Activated CD8-positive, alpha-beta T cell treated with anti-CD3 and anti-CD28 coated beads, Interleukin-2, amount 10 ng/mL, durations not matched to agents 7 days and 5 days (primary cell): ENCODE measurements around the gene PDXK. TPM values are rescaled to one million over a fixed set of nuclear protein-coding genes. Genes with fewer than 3 reads are reported as not detected.
"Not testable (repeated sequence)": the region's sequence is repeated elsewhere in the genome, so short reads cannot be mapped to it uniquely, and the experiment has no call there.

ENCODE experiments used
- ATAC-seq: fragments of 150-1000 bp; cut with Tn5 transposase; one replicate; pipeline ENCODE4 v1.10.0; 2021; ENCODE audit warnings: moderate library complexity
- CTCF ChIA-PET: fragments of 350-600 bp; sonication (Branson Sonifier 250); formaldehyde crosslinking; loops from one replicate; lab custom pipeline; 2021; ENCODE audit warnings: antibody characterized with exemption; lab: Charles Lee
- POLR2A ChIA-PET: fragments of 350-600 bp; sonication (Branson Sonifier 250); formaldehyde crosslinking; loops from one replicate; lab custom pipeline; 2021; ENCODE audit warnings: antibody characterized with exemption; lab: Charles Lee
- DNase-seq: peaks from one replicate; pipeline ENCODE4 v3.0.0-alpha.2; 2020
- H3K27ac Mint-ChIP-seq: one replicate; pipeline ENCODE4 v1.8.0; 2021; ENCODE audit warnings: mild to moderate bottlenecking, mixed read lengths
- H3K27me3 Mint-ChIP-seq: one replicate; pipeline ENCODE4 v1.8.0; 2021; ENCODE audit warnings: low read depth, mixed read lengths
- H3K36me3 Mint-ChIP-seq: one replicate; pipeline ENCODE4 v1.8.0; 2021; ENCODE audit warnings: low read depth, mixed read lengths
- H3K4me1 Mint-ChIP-seq: one replicate; pipeline ENCODE4 v1.8.0; 2021; ENCODE audit warnings: low read depth, mixed read lengths
- H3K4me3 Mint-ChIP-seq: one replicate; pipeline ENCODE4 v1.8.0; 2021; ENCODE audit warnings: mild to moderate bottlenecking, mixed read lengths
- H3K9me3 Mint-ChIP-seq: one replicate; pipeline ENCODE4 v1.8.0; 2022; ENCODE audit warnings: mixed read lengths; ENCODE audit not compliant: insufficient read depth
- total RNA-seq, 2 experiments: library from RNA; stranded (reverse); gene quantifications; one replicate each; pipeline ENCODE4 v1.2.3, GENCODE V29; 2021

PDXK gene
- total RNA-seq, 2 experiments from 2014 or later, result 94.5 to 100 TPM

GRCh38 chr21:43688906-43689305, 30.0 kb upstream of the PDXK start:
- DNase-seq (no peak), ATAC-seq (no peak)
- H3K27me3 Mint-ChIP-seq, result no peaks in the 10 kb centered on the region
- peaks cover 63% of the 10 kb centered on the region for H3K36me3 Mint-ChIP-seq
- ChIA-PET POLR2A (no interaction called here), CTCF (no interaction called here)
- H3K9me3 Mint-ChIP-seq, result no peaks in the 10 kb centered on the region
- no peak overlapping the region for H3K27ac Mint-ChIP-seq
- no peak overlapping the region for H3K4me3 Mint-ChIP-seq
- peaks cover 10% of the 10 kb centered on the region for H3K4me1 Mint-ChIP-seq

- DNase-seq, result no peak
- Mint-ChIP-seq H3K4me1 (peaks cover 2% of the 10 kb centered on the region), H3K36me3 (peaks cover 61% of the 10 kb centered on the region), H3K4me3 (no peak overlapping the region), H3K27ac (no peak overlapping the region), H3K9me3 (no peaks in the 10 kb centered on the region), H3K27me3 (no peaks in the 10 kb centered on the region)
- POLR2A ChIA-PET, result no interaction called here
- ATAC-seq, result no peak
- CTCF ChIA-PET, result no interaction called here
Measured at GRCh38 chr21:43689556-43690337, 29.2 kb upstream of the PDXK start.

- H3K4me1 Mint-ChIP-seq, result no peaks in the 10 kb centered on the region
- H3K27ac Mint-ChIP-seq, result no peak overlapping the region
- ATAC-seq (no peak), DNase-seq (no peak)
- H3K4me3 Mint-ChIP-seq, result no peak overlapping the region
- ChIA-PET POLR2A (no interaction called here), CTCF (no interaction called here)
- peaks cover 61% of the 10 kb centered on the region for H3K36me3 Mint-ChIP-seq
- H3K9me3 Mint-ChIP-seq, result no peaks in the 10 kb centered on the region
- H3K27me3 Mint-ChIP-seq, result no peaks in the 10 kb centered on the region
Measured at GRCh38 chr21:43690346-43690745, 28.6 kb upstream of the PDXK start.

GRCh38 chr21:43691086-43691795, 27.7 kb upstream of the PDXK start:
- DNase-seq, result no peak
- H3K27ac Mint-ChIP-seq, result no peak overlapping the region
- no peaks in the 10 kb centered on the region for H3K4me1 Mint-ChIP-seq
- H3K27me3 Mint-ChIP-seq, result no peaks in the 10 kb centered on the region
- no peaks in the 10 kb centered on the region for H3K9me3 Mint-ChIP-seq
- no peak overlapping the region for H3K4me3 Mint-ChIP-seq
- POLR2A ChIA-PET, result interaction anchor here (1.0 kb wide), 1 partner anchor 19 kb away, joined by 3 read pairs; no protein-coding TSS in a partner anchor
- no peak for ATAC-seq
- CTCF ChIA-PET, result no interaction called here
- H3K36me3 Mint-ChIP-seq, result peaks cover 58% of the 10 kb centered on the region

GRCh38 chr21:43691801-43692200, 27.1 kb upstream of the PDXK start:
- peaks cover 57% of the 10 kb centered on the region for H3K36me3 Mint-ChIP-seq
- ChIA-PET CTCF (no interaction called here), POLR2A (interaction anchor here (1.0 kb wide), 1 partner anchor 19 kb away, joined by 3 read pairs; no protein-coding TSS in a partner anchor)
- ATAC-seq (no peak), DNase-seq (no peak)
- H3K4me3 Mint-ChIP-seq, result no peak overlapping the region
- no peaks in the 10 kb centered on the region for H3K27me3 Mint-ChIP-seq
- no peaks in the 10 kb centered on the region for H3K9me3 Mint-ChIP-seq
- no peaks in the 10 kb centered on the region for H3K4me1 Mint-ChIP-seq
- H3K27ac Mint-ChIP-seq, result no peak overlapping the region

GRCh38 chr21:43692949-43693348, 26.0 kb upstream of the PDXK start:
- CTCF ChIA-PET, result no interaction called here
- POLR2A ChIA-PET, result interaction anchor here (0.6 kb wide), 1 partner anchor 282 kb away, joined by 4 read pairs; no protein-coding TSS in a partner anchor
- no peaks in the 10 kb centered on the region for H3K27me3 Mint-ChIP-seq

GRCh38 chr21:43693981-43694380, 24.9 kb upstream of the PDXK start:
- ChIA-PET POLR2A (no interaction called here), CTCF (no interaction called here)
- ATAC-seq (no peak), DNase-seq (no peak)
- H3K4me3 Mint-ChIP-seq, result no peak overlapping the region
- peaks cover 49% of the 10 kb centered on the region for H3K36me3 Mint-ChIP-seq
- H3K9me3 Mint-ChIP-seq, result no peaks in the 10 kb centered on the region
- peaks cover 8% of the 10 kb centered on the region for H3K4me1 Mint-ChIP-seq
- H3K27me3 Mint-ChIP-seq, result no peaks in the 10 kb centered on the region
- no peak overlapping the region for H3K27ac Mint-ChIP-seq

More at GRCh38 chr21:43692949-43693348, 26.0 kb upstream of the PDXK start:
- no peaks in the 10 kb centered on the region for H3K9me3 Mint-ChIP-seq
- H3K4me3 Mint-ChIP-seq, result no peak overlapping the region
- ATAC-seq (no peak), DNase-seq (no peak)
- no peak overlapping the region for H3K27ac Mint-ChIP-seq
- H3K36me3 Mint-ChIP-seq, result peaks cover 53% of the 10 kb centered on the region
- H3K4me1 Mint-ChIP-seq, result peaks cover 5% of the 10 kb centered on the region

- no peaks in the 10 kb centered on the region for H3K27me3 Mint-ChIP-seq
- peaks cover 51% of the 10 kb centered on the region for H3K36me3 Mint-ChIP-seq
- H3K9me3 Mint-ChIP-seq, result no peaks in the 10 kb centered on the region
- peaks cover 8% of the 10 kb centered on the region for H3K4me1 Mint-ChIP-seq
- DNase-seq (no peak), ATAC-seq (no peak)
- no peak overlapping the region for H3K4me3 Mint-ChIP-seq
- POLR2A ChIA-PET, result no interaction called here
- H3K27ac Mint-ChIP-seq, result no peak overlapping the region
- CTCF ChIA-PET, result no interaction called here
Measured at GRCh38 chr21:43694437-43695079, 24.4 kb upstream of the PDXK start.

- no peak for DNase-seq
- Mint-ChIP-seq H3K36me3 (peaks cover 39% of the 10 kb centered on the region), H3K9me3 (no peaks in the 10 kb centered on the region), H3K4me3 (no peak overlapping the region), H3K27ac (no peak overlapping the region), H3K27me3 (no peaks in the 10 kb centered on the region), H3K4me1 (peaks cover 12% of the 10 kb centered on the region)
- ATAC-seq, result no peak
- CTCF ChIA-PET, result no interaction called here
- POLR2A ChIA-PET, result no interaction called here
Measured at GRCh38 chr21:43696214-43696613, 22.7 kb upstream of the PDXK start.

- Mint-ChIP-seq H3K4me1 (peaks cover 17% of the 10 kb centered on the region), H3K27ac (peak overlapping the region; percentile 66), H3K27me3 (no peaks in the 10 kb centered on the region), H3K4me3 (no peak overlapping the region), H3K36me3 (peaks cover 36% of the 10 kb centered on the region), H3K9me3 (no peaks in the 10 kb centered on the region)
- ChIA-PET CTCF (no interaction called here), POLR2A (no interaction called here)
- no peak for DNase-seq
- no peak for ATAC-seq
Measured at GRCh38 chr21:43697758-43698643, 20.9 kb upstream of the PDXK start.

GRCh38 chr21:43699492-43699777, 19.5 kb upstream of the PDXK start:
- H3K27ac Mint-ChIP-seq, ATAC-seq, DNase-seq, H3K9me3 Mint-ChIP-seq, H3K4me3 Mint-ChIP-seq, CTCF ChIA-PET, H3K27me3 Mint-ChIP-seq, POLR2A ChIA-PET: not testable (repeated sequence)
- peaks cover 23% of the 10 kb centered on the region for H3K4me1 Mint-ChIP-seq
- H3K36me3 Mint-ChIP-seq, result peaks cover 25% of the 10 kb centered on the region
